Loucy (cell line): ENCODE results near the gene TREM2.

ENCODE experiments used
- H2AFZ ChIP-seq: fragments of 200-600 bp; sonication (generic); 2 replicates; pipeline ENCODE4 v1.6.0; 2016; ENCODE audit warnings: antibody characterized with exemption, mild to moderate bottlenecking, low read length, moderate library complexity
- H3F3A ChIP-seq: fragments of 200-600 bp; 2 replicates; pipeline ENCODE4 v1.6.0; 2016; ENCODE audit warnings: antibody characterized with exemption, low read depth, mild to moderate bottlenecking
- H3K27me3 ChIP-seq: fragments of 200-600 bp; sonication (generic); 2 replicates; pipeline ENCODE4 v1.6.1; 2014; ENCODE audit warnings: low read length, mild to moderate bottlenecking; ENCODE audit not compliant: insufficient read depth, poor library complexity, severe bottlenecking
- H3K36me3 ChIP-seq: fragments of 200-600 bp; sonication (generic); 2 replicates; pipeline ENCODE4 v1.6.1; 2016; ENCODE audit warnings: low read length; ENCODE audit not compliant: insufficient read depth
- H3K4me1 ChIP-seq: fragments of 200-600 bp; sonication (generic); 2 replicates; pipeline ENCODE4 v1.5.1; 2014; ENCODE audit warnings: low read length, mild to moderate bottlenecking; ENCODE audit not compliant: insufficient read depth, poor library complexity, severe bottlenecking
- H3K4me2 ChIP-seq: fragments of 200-600 bp; sonication (generic); 2 replicates; pipeline ENCODE4 v1.6.0; 2014; ENCODE audit warnings: antibody characterized with exemption, low read length, low read depth, mild to moderate bottlenecking; ENCODE audit not compliant: poor library complexity, severe bottlenecking
- H3K4me3 ChIP-seq: fragments of 200-600 bp; sonication (generic); 2 replicates; pipeline ENCODE4 v1.5.1; 2014; ENCODE audit warnings: low read length, mild to moderate bottlenecking, mixed read lengths; ENCODE audit not compliant: poor library complexity, severe bottlenecking
- H3K79me2 ChIP-seq: fragments of 200-600 bp; sonication (generic); 2 replicates; pipeline ENCODE4 v1.6.1; 2014; ENCODE audit warnings: low read length; ENCODE audit not compliant: insufficient read depth
- H3K9ac ChIP-seq: fragments of 200-600 bp; sonication (generic); 2 replicates; pipeline ENCODE4 v1.6.0; 2014; ENCODE audit warnings: mild to moderate bottlenecking, low read depth, low read length, moderate library complexity; ENCODE audit not compliant: poor library complexity, severe bottlenecking
- H3K9me2 ChIP-seq: fragments of 200-600 bp; sonication (generic); replicated peaks from 2 replicates; pipeline ENCODE4 v1.6.1; 2016; ENCODE audit warnings: low read depth, low read length, mixed read lengths
- H3K9me3 ChIP-seq: fragments of 200-600 bp; sonication (generic); 2 replicates; pipeline ENCODE4 v1.6.1; 2014; ENCODE audit warnings: mild to moderate bottlenecking, antibody characterized with exemption, low read length, low read depth; ENCODE audit not compliant: insufficient read depth
- H4K20me1 ChIP-seq: fragments of 200-600 bp; sonication (generic); 2 replicates; pipeline ENCODE4 v1.6.0; 2014; ENCODE audit warnings: antibody characterized with exemption, low read length, mild to moderate bottlenecking; ENCODE audit not compliant: insufficient read depth, poor library complexity, severe bottlenecking
- EZH2phosphoT487 ChIP-seq: fragments of 200-600 bp; IDR thresholded peaks from 2 replicates; pipeline ENCODE4 v1.6.1; 2018; ENCODE audit warnings: antibody characterized with exemption, mild to moderate bottlenecking, moderate library complexity, borderline replicate concordance
- TF ChIP-seq, protein P1 (sequence below): fragments of 200-600 bp; sonication (generic); conservative IDR thresholded peaks from 2 replicates; pipeline ENCODE4 v1.5.1; 2014; ENCODE audit warnings: mild to moderate bottlenecking, antibody characterized with exemption, low read length

Gene TREM2

GRCh38 chr6:41177695-41178094, 14.8 kb upstream of the TREM2 start:
- H3K27me3 ChIP-seq, result no peaks in the 10 kb centered on the region
- no peaks in the 10 kb centered on the region for H3K9me3 ChIP-seq
- TF ChIP-seq EZH2phosphoT487, result no peak
- TF ChIP-seq, protein P1, sequence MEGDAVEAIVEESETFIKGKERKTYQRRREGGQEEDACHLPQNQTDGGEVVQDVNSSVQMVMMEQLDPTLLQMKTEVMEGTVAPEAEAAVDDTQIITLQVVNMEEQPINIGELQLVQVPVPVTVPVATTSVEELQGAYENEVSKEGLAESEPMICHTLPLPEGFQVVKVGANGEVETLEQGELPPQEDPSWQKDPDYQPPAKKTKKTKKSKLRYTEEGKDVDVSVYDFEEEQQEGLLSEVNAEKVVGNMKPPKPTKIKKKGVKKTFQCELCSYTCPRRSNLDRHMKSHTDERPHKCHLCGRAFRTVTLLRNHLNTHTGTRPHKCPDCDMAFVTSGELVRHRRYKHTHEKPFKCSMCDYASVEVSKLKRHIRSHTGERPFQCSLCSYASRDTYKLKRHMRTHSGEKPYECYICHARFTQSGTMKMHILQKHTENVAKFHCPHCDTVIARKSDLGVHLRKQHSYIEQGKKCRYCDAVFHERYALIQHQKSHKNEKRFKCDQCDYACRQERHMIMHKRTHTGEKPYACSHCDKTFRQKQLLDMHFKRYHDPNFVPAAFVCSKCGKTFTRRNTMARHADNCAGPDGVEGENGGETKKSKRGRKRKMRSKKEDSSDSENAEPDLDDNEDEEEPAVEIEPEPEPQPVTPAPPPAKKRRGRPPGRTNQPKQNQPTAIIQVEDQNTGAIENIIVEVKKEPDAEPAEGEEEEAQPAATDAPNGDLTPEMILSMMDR, result no peak
- no peak overlapping the region for H3K4me2 ChIP-seq
- no peak overlapping the region for H3K4me3 ChIP-seq
- no peaks in the 10 kb centered on the region for H3F3A ChIP-seq
- H3K9ac ChIP-seq, result no peak overlapping the region
- no peaks in the 10 kb centered on the region for H3K79me2 ChIP-seq
- H3K36me3 ChIP-seq, result no peaks in the 10 kb centered on the region
- H3K4me1 ChIP-seq, result no peaks in the 10 kb centered on the region
- H3K9me2 ChIP-seq, result no peaks in the 10 kb centered on the region
- no peak overlapping the region for H2AFZ ChIP-seq
- no peaks in the 10 kb centered on the region for H4K20me1 ChIP-seq

- Histone ChIP-seq H4K20me1 (no peaks in the 10 kb centered on the region), H3K36me3 (no peaks in the 10 kb centered on the region), H3K27me3 (no peaks in the 10 kb centered on the region), H2AFZ (no peak overlapping the region), H3K9me2 (no peaks in the 10 kb centered on the region), H3K4me2 (no peak overlapping the region), H3K79me2 (no peaks in the 10 kb centered on the region), H3K9ac (no peak overlapping the region), H3K4me1 (no peaks in the 10 kb centered on the region), H3K4me3 (no peak overlapping the region), H3K9me3 (no peaks in the 10 kb centered on the region), H3F3A (no peaks in the 10 kb centered on the region)
- TF ChIP-seq, protein P1, result no peak
- no peak for TF ChIP-seq EZH2phosphoT487
Measured at GRCh38 chr6:41177287-41177686, 14.4 kb upstream of the TREM2 start.

DNA sequence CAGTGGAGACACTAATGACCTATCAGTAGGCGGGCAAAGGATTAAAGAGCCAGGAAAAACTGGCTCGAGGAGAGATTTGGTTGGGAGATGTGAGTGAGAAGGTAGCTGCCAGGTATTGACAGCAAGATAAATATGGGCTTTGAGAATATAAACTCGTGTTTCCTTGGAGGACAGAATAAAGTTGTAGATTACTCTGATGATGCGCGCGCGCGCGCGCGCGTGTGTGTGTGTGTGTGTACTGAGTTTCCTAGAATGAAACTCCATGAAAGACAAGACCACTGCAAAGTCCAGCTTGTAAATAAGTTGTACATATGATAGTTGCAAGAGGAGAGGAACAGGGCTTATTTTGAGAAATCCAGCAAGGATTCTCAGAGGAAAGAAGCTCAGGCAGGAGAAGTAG, 13.3 kb upstream of the TREM2 start:
- no peak for TF ChIP-seq EZH2phosphoT487
- TF ChIP-seq, protein P1, result no peak
- no peak overlapping the region for H2AFZ ChIP-seq
- H3K4me1 ChIP-seq, result no peaks in the 10 kb centered on the region
- no peaks in the 10 kb centered on the region for H3K9me2 ChIP-seq
- no peak overlapping the region for H3K4me3 ChIP-seq
- no peaks in the 10 kb centered on the region for H3F3A ChIP-seq
- no peaks in the 10 kb centered on the region for H4K20me1 ChIP-seq
- no peaks in the 10 kb centered on the region for H3K9me3 ChIP-seq
- H3K27me3 ChIP-seq, result no peaks in the 10 kb centered on the region
- H3K36me3 ChIP-seq, result no peaks in the 10 kb centered on the region
- H3K4me2 ChIP-seq, result no peak overlapping the region
- no peaks in the 10 kb centered on the region for H3K79me2 ChIP-seq
- no peak overlapping the region for H3K9ac ChIP-seq
